Central memory CD8-positive, alpha-beta T cell (primary cell): ENCODE results near the gene CS.
A peak's percentile ranks its signal among the peaks of the same experiment; 100 is the strongest.

Experiments used
- ATAC-seq: fragments of 150-1000 bp; cut with Tn5 transposase; replicated peaks from 2 replicates; pipeline ENCODE4 v1.10.0; 2022; ENCODE audit warnings: mild to moderate bottlenecking, moderate FRiP score, moderate number of reproducible peaks; ENCODE audit not compliant: poor library complexity, severe bottlenecking; ENCODE audit errors: extremely low read depth
- DNase-seq, 2 donors: peaks; one replicate each; pipeline ENCODE4 v3.0.0; 2021; ENCODE audit warnings: low spot score in 2 of 2
- H3K27ac Mint-ChIP-seq: one replicate; pipeline ENCODE4 v1.8.0; 2022; ENCODE audit warnings: low read depth, mild to moderate bottlenecking, moderate library complexity, mixed read lengths
- H3K27me3 Mint-ChIP-seq: one replicate; pipeline ENCODE4 v1.8.0; 2022; ENCODE audit warnings: mixed read lengths
- H3K36me3 Mint-ChIP-seq: one replicate; pipeline ENCODE4 v1.8.0; 2022; ENCODE audit warnings: mild to moderate bottlenecking, moderate library complexity, mixed read lengths; ENCODE audit not compliant: insufficient read depth
- H3K4me1 Mint-ChIP-seq: one replicate; pipeline ENCODE4 v1.8.0; 2022; ENCODE audit warnings: mixed read lengths
- H3K4me3 Mint-ChIP-seq: one replicate; pipeline ENCODE4 v1.8.0; 2022; ENCODE audit warnings: mild to moderate bottlenecking, moderate library complexity, mixed read lengths
- H3K9me3 Mint-ChIP-seq: one replicate; pipeline ENCODE4 v1.8.0; 2022; ENCODE audit warnings: mixed read lengths

Gene CS

GRCh38 chr12:56229916-56230431 is 70.2 kb downstream of the CS start, which contains the start of gene SLC39A5:
Gene SLC39A5 (plus strand): TSS chr12:56230051. CDS start chr12:56231275, 1,224 bp downstream.
- H3K4me3 Mint-ChIP-seq: no peak within 1 kb of the TSS
- peaks cover 7% of the 10 kb centered on the region for H3K36me3 Mint-ChIP-seq
- no peak within 1 kb of the TSS for H3K27ac Mint-ChIP-seq
- no peaks in the 10 kb centered on the region for H3K27me3 Mint-ChIP-seq
- no peak for DNase-seq
- ATAC-seq: no peak
- H3K4me1 Mint-ChIP-seq: peaks cover 8% of the 10 kb centered on the region
- no peaks in the 10 kb centered on the region for H3K9me3 Mint-ChIP-seq

DNA sequence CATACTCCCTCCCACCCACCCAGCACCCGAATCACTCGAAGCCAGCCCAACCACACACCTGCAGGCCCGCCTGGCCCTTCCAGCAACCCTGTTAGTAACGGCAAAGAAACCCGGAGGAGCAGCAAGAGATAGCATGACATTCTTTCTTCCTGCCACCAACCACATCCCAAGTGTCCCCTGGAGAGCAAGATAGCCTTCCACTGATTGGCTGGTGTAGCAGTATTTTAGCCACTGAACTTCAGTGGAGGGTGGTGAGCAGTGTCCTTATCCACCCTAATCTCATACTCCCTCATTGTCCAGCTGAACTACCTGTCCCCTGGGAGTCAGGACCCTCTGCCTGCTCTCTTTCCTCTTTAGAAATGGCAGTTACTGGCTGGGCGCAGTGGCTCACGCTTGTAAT is 71.0 kb downstream of the CS start:
- no peaks in the 10 kb centered on the region for H3K9me3 Mint-ChIP-seq
- no peak overlapping the region for H3K27ac Mint-ChIP-seq
- H3K27me3 Mint-ChIP-seq: no peaks in the 10 kb centered on the region
- DNase-seq (no peak), ATAC-seq (no peak)
- H3K4me1 Mint-ChIP-seq: peaks cover 17% of the 10 kb centered on the region
- peaks cover 7% of the 10 kb centered on the region for H3K36me3 Mint-ChIP-seq
- no peak overlapping the region for H3K4me3 Mint-ChIP-seq

GRCh38 chr12:56224954-56225353 is 75.2 kb downstream of the CS start:
- no peaks in the 10 kb centered on the region for H3K27me3 Mint-ChIP-seq
- H3K4me1 Mint-ChIP-seq: peaks cover 51% of the 10 kb centered on the region
- ATAC-seq (no peak), DNase-seq (no peak)
- H3K27ac Mint-ChIP-seq: peak overlapping the region; percentile 81
- H3K4me3 Mint-ChIP-seq: peak overlapping the region; percentile 79
- no peaks in the 10 kb centered on the region for H3K9me3 Mint-ChIP-seq
- peaks cover 20% of the 10 kb centered on the region for H3K36me3 Mint-ChIP-seq

DNA sequence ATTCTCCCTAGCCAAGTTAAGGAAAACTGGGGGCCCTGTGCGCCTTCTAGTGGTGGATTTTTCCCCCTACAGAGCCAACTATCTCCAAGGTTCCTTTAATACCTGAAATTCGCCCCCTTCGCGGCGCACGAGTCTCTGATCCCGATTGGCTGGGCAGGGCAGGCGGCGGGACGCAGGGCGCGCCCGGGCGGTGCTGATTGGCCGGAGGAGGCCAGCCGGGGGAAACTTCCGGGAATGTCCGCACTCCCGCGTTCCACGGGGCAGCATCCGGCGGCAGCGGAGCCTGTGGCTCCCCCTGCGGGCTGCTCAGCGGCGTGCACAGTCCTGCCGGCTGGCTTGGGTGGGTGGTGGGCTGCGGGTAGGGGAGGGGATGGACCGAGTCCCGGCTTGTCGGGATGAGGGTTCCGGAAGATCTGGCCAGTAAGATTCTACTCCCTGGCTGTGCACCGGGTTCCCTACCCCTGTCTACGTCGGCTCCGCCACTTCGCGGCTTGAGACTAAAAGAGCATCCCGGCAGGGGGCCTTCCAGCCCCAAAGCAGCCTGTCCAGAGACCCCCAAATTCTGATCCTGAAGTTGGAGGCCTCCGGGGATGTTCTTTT is 75.9 kb downstream of the CS start, which contains the start of gene NABP2:
Gene NABP2, plus strand, starts transcription at position 241 of the 600 bp plus-strand sequence. CDS start 515 bp downstream, outside the sequence.
- Mint-ChIP-seq H3K27ac (peak within 1 kb of the TSS; percentile 81), H3K36me3 (peaks cover 20% of the 10 kb centered on the region), H3K4me3 (peak within 1 kb of the TSS; percentile 79), H3K4me1 (peaks cover 51% of the 10 kb centered on the region), H3K9me3 (no peaks in the 10 kb centered on the region), H3K27me3 (no peaks in the 10 kb centered on the region)
- DNase-seq (peak; percentile 80 to 83), ATAC-seq (peak; percentile 62)

GRCh38 chr12:56223571-56224101 is 76.5 kb downstream of the CS start:
- peaks cover 20% of the 10 kb centered on the region for H3K36me3 Mint-ChIP-seq
- peaks cover 51% of the 10 kb centered on the region for H3K4me1 Mint-ChIP-seq
- ATAC-seq (no peak), DNase-seq (no peak)
- H3K9me3 Mint-ChIP-seq: no peaks in the 10 kb centered on the region
- H3K27ac Mint-ChIP-seq: peak overlapping the region; percentile 81
- H3K27me3 Mint-ChIP-seq: no peaks in the 10 kb centered on the region
- H3K4me3 Mint-ChIP-seq: peak overlapping the region; percentile 79

- peak overlapping the region; percentile 99 for H3K4me3 Mint-ChIP-seq
- no peak for DNase-seq
- H3K27me3 Mint-ChIP-seq: no peaks in the 10 kb centered on the region
- H3K27ac Mint-ChIP-seq: peak overlapping the region; percentile 100
- ATAC-seq: no peak
- no peaks in the 10 kb centered on the region for H3K9me3 Mint-ChIP-seq
- H3K36me3 Mint-ChIP-seq: peaks cover 20% of the 10 kb centered on the region
- peaks cover 51% of the 10 kb centered on the region for H3K4me1 Mint-ChIP-seq
Observed at GRCh38 chr12:56222531-56222895, 77.6 kb downstream of the CS start.

- ATAC-seq (peak; percentile 90), DNase-seq (peak; percentile 88 to 91)
- no peaks in the 10 kb centered on the region for H3K27me3 Mint-ChIP-seq
- no peaks in the 10 kb centered on the region for H3K9me3 Mint-ChIP-seq
- H3K4me1 Mint-ChIP-seq: peaks cover 51% of the 10 kb centered on the region
- peaks cover 20% of the 10 kb centered on the region for H3K36me3 Mint-ChIP-seq
- peak within 1 kb of the TSS; percentile 100 for H3K27ac Mint-ChIP-seq
- H3K4me3 Mint-ChIP-seq: peak within 1 kb of the TSS; percentile 99
Observed at GRCh38 chr12:56221757-56222530, 78.2 kb downstream of the CS start, which contains the start of gene RNF41. Gene RNF41 (minus strand): TSS chr12:56221922. CDS start chr12:56214047, 7,875 bp downstream.
